Neural progenitor cell (in vitro differentiated cells): ENCODE data around the gene FXYD7.

Source experiments
- EZH2 ChIP-seq: fragments of 200-600 bp; sonication (generic); IDR thresholded peaks from 2 replicates; pipeline ENCODE4 v1.6.1; 2017; ENCODE audit warnings: antibody characterized with exemption, mild to moderate bottlenecking, moderate library complexity
- EZH2phosphoT487 ChIP-seq: fragments of 200-600 bp; sonication (generic); IDR thresholded peaks from 2 replicates; pipeline ENCODE4 v1.6.1; 2017; ENCODE audit warnings: antibody characterized with exemption
- TF ChIP-seq, protein P1 (sequence below): fragments of 200-600 bp; sonication (generic); IDR thresholded peaks from 2 replicates; pipeline ENCODE4 v1.5.1; 2017; ENCODE audit warnings: antibody characterized with exemption, mild to moderate bottlenecking

DNA sequence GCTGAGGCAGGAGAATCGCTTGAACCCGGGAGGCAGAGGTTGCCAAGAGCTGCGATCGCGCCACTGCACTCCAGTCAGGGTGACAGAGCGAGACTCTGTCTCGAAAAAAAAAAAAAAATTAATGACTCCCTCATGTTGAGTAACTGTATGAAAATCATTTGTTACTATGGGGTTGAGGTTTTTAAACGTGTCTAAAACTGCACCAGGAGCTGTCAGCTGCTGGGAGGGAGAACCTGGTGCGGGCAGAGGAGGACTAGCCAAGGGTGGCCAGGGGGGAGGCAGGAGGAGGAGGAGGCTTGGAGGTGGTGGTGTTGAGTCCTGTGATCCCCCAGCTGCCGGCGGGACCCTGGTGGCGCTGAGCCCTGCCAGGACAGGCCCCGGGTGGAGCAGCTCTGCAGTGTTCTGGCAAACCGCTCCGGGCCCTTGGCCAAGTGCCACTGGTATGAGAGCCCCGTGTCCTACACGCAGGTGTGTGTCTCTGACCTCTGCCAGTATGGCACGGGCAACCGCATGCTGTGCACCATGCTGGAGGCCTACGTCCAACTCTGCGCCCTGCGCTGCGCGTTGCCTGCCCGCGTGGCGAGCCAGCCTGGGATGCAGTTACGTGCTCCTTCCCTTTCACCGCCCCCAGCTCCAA is 44.5 kb upstream of the FXYD7 start:
- TF ChIP-seq, protein P1, sequence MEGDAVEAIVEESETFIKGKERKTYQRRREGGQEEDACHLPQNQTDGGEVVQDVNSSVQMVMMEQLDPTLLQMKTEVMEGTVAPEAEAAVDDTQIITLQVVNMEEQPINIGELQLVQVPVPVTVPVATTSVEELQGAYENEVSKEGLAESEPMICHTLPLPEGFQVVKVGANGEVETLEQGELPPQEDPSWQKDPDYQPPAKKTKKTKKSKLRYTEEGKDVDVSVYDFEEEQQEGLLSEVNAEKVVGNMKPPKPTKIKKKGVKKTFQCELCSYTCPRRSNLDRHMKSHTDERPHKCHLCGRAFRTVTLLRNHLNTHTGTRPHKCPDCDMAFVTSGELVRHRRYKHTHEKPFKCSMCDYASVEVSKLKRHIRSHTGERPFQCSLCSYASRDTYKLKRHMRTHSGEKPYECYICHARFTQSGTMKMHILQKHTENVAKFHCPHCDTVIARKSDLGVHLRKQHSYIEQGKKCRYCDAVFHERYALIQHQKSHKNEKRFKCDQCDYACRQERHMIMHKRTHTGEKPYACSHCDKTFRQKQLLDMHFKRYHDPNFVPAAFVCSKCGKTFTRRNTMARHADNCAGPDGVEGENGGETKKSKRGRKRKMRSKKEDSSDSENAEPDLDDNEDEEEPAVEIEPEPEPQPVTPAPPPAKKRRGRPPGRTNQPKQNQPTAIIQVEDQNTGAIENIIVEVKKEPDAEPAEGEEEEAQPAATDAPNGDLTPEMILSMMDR = no peak
- TF ChIP-seq EZH2 (no peak), EZH2phosphoT487 (no peak)
